Measurements from ENCODE around the gene DOK4. TPM values are rescaled to one million over a fixed set of nuclear protein-coding genes. Genes with fewer than 3 reads are reported as not detected.

DOK4 gene
- total RNA-seq, 1 experiment from 2014 or later = 14.4 TPM

DNA sequence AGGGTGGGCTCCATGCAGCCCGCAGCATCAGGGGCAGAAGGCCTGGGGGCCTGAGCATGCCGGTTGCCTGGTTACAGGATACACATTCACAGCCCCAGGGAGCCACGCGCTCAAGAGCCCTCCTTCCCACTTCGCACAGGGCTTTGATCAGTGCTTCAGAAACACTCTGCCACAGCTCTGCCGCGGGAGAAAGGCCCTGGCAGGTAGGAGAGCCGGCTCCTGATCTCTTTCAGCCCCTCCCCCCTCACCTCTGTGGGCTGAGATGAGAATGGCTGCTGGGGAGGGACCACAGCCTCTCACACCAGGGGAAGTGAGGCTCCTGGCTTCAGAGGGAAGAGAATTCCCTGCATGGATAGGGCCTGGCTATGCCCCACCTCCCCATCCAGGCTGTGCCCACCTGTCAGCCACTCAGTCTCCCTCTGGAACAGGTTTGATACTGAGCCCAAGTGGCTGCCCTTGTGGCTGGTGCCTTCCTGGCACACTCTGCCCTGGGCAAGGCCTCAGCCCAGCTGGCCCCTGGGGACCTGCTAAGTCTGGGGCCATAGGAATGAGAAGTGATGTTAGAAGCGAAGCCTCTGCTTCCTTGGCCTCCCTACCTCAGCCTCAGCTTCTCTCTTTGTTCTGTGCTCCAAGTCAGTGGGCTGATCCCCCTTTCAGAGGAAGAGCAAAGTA lies 8.6 kb downstream of the DOK4 start:
- no peak overlapping the region for H3K4me3 ChIP-seq (replicated peaks in 1 of 2; ENCODE audit: low read depth in 1 of 2, low read length in 2 of 2)
- intact Hi-C loops (cut with micrococcal nuclease) = no loop called here
- CTCF ChIA-PET = no interaction called here
- H4K20me1 ChIP-seq (ENCODE audit: insufficient read depth) = no peaks in the 10 kb centered on the region
- peaks cover 0 to 6% of the 10 kb centered on the region in 2 experiments; a peak in 1 of 4 replicates for H3K36me3 ChIP-seq (ENCODE audit: control insufficient read depth in 1 of 2, insufficient read depth in 2 of 2, low read length in 2 of 2)
- no peaks in the 10 kb centered on the region for H3K9me2 ChIP-seq (ENCODE audit: insufficient read depth)
- H3K4me1 ChIP-seq (ENCODE audit: control insufficient read depth in 1 of 2, insufficient read depth in 2 of 2, low read length in 2 of 2) = peaks cover 19 to 31% of the 10 kb centered on the region in 2 experiments; a peak in 3 of 4 replicates
- ATAC-seq (no peak), DNase-seq (ENCODE audit: low read depth, low spot score) (no peak)
- H3K9ac ChIP-seq (ENCODE audit: low read length) = no peak overlapping the region
- TF ChIP-seq FOSL1 (IDR thresholded peaks at IDR 0.05; ENCODE audit: low read depth) = no peak
- no peak for TF ChIP-seq CBX3 (IDR thresholded peaks at IDR 0.05; ENCODE audit: low read depth)
- no peak for TF ChIP-seq POLR2A (IDR thresholded peaks at IDR 0.05; ENCODE audit: borderline replicate concordance, extremely low read depth, insufficient read depth, insufficient read length)
- no peak for TF ChIP-seq YY1 (IDR thresholded peaks at IDR 0.05; ENCODE audit: extremely low read depth, insufficient replicate concordance, low read depth, low read length)
- no peak for TF ChIP-seq JUND (IDR thresholded peaks at IDR 0.05)
- TF ChIP-seq EGR1 (IDR thresholded peaks at IDR 0.05; ENCODE audit: low read depth) = no peak
- TF ChIP-seq EZH2phosphoT487 (IDR thresholded peaks at IDR 0.05; ENCODE audit: borderline replicate concordance) = no peak
- no peak for TF ChIP-seq POLR2AphosphoS5 (IDR thresholded peaks at IDR 0.05; ENCODE audit: low read depth, low read length)
- TF ChIP-seq TCF7L2 (IDR thresholded peaks at IDR 0.05; ENCODE audit: borderline replicate concordance, extremely low read depth, insufficient read depth, insufficient read length) = no peak
- TF ChIP-seq SP1 (IDR thresholded peaks at IDR 0.05; ENCODE audit: low read depth) = no peak
- no peak for TF ChIP-seq SRF (IDR thresholded peaks at IDR 0.05; ENCODE audit: low read depth)
- TF ChIP-seq EZH2 (IDR thresholded peaks at IDR 0.05) = no peak
- TF ChIP-seq ELF1 (IDR thresholded peaks at IDR 0.05; ENCODE audit: borderline replicate concordance, low read depth) = no peak
- TF ChIP-seq, protein P1, sequence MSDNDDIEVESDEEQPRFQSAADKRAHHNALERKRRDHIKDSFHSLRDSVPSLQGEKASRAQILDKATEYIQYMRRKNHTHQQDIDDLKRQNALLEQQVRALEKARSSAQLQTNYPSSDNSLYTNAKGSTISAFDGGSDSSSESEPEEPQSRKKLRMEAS (IDR thresholded peaks at IDR 0.05) = no peak
- no peaks in the 10 kb centered on the region for H3K79me2 ChIP-seq (ENCODE audit: insufficient read depth, low read length)
- H3K9me3 ChIP-seq (ENCODE audit: control insufficient read depth in 1 of 2, insufficient read depth in 1 of 2, low read depth in 1 of 2, low read length in 2 of 2) = no peaks in the 10 kb centered on the region
- BruUV-seq (replicated peaks) = no TSS peak
- H3K27ac ChIP-seq (ENCODE audit: low read depth, low read length) = 0 out of 2 replicates have a peak overlapping the region, but pooled peaks have one; percentile 14
- POLR2A ChIA-PET = no interaction called here
- no peaks in the 10 kb centered on the region for H3K27me3 ChIP-seq (ENCODE audit: insufficient read depth, low read length)
- H2AFZ ChIP-seq (ENCODE audit: low read depth, low read length, poor library complexity, severe bottlenecking) = no peak overlapping the region
- RAD21 ChIA-PET (ENCODE audit: low non-redundant PET in 1 of 2, low total read pairs in 2 of 2, uncharacterized antibody in 2 of 2, unreplicated experiment in 2 of 2) = no interaction called here
- H3K4me2 ChIP-seq (ENCODE audit: low read length) = no peak overlapping the region
